Stromal cell of bone marrow (primary cell): ENCODE results near the gene OGA.

Experiments used
- DNase-seq: peaks from one replicate; pipeline ENCODE4 v3.0.0-alpha.2; 2012; ENCODE audit warnings: low read depth

The OGA gene

GRCh38 chr10:101758858-101759257, 59.4 kb downstream of the OGA start:
- DNase-seq: no peak

GRCh38 chr10:101752241-101752640, 66.0 kb downstream of the OGA start:
- no peak for DNase-seq

GRCh38 chr10:101749047-101750016, 68.9 kb downstream of the OGA start:
- DNase-seq: no peak

GRCh38 chr10:101748496-101748895, 69.7 kb downstream of the OGA start:
- DNase-seq: no peak

GRCh38 chr10:101745074-101745696, 73.1 kb downstream of the OGA start:
- no peak for DNase-seq

GRCh38 chr10:101744267-101744666, 74.0 kb downstream of the OGA start:
- DNase-seq: no peak

- no peak for DNase-seq
Measured at GRCh38 chr10:101741938-101742337, 76.3 kb downstream of the OGA start.

- no peak for DNase-seq
Measured at GRCh38 chr10:101736666-101737065, 81.6 kb downstream of the OGA start.
